Choroid plexus epithelial cell (primary cell): Measurements from ENCODE around the gene ULBP3.
"Not testable (repeated sequence)": the region's sequence is repeated elsewhere in the genome, so short reads cannot be mapped to it uniquely, and the experiment has no call there.

Source experiments
- DNase-seq: peaks from one replicate; pipeline ENCODE4 v3.0.0-alpha.2; 2010; ENCODE audit warnings: low read depth
- H3K4me3 ChIP-seq: 2 replicates; pipeline ENCODE4 v1.5.1; 2011; ENCODE audit warnings: low read depth, mild to moderate bottlenecking, control low read depth, low read length, moderate library complexity
- CTCF ChIP-seq: conservative IDR thresholded peaks from 2 replicates; pipeline ENCODE4 v1.5.1; 2011; ENCODE audit warnings: low read depth, mild to moderate bottlenecking, control low read depth, inconsistent platforms, low read length, moderate library complexity

Gene ULBP3

GRCh38 chr6:150016324-150017185 lies 52.4 kb downstream of the ULBP3 start:
- peak; percentile 66 for TF ChIP-seq CTCF
- DNase-seq = peak; percentile 70
- no peak overlapping the region for H3K4me3 ChIP-seq

GRCh38 chr6:150015281-150016001 lies 53.5 kb downstream of the ULBP3 start:
- not testable (repeated sequence) for DNase-seq, H3K4me3 ChIP-seq

GRCh38 chr6:150014623-150015280 lies 54.2 kb downstream of the ULBP3 start:
- not testable (repeated sequence) for H3K4me3 ChIP-seq, DNase-seq

GRCh38 chr6:150013785-150014622 lies 54.9 kb downstream of the ULBP3 start:
- not testable (repeated sequence) for DNase-seq, H3K4me3 ChIP-seq

- H3K4me3 ChIP-seq, DNase-seq: not testable (repeated sequence)
Measured at GRCh38 chr6:150012846-150013784, 55.8 kb downstream of the ULBP3 start.
